ENCODE measurements around the gene SBNO2.

Gene SBNO2

GRCh38 chr19:1107661-1108261 is 66.3 kb downstream of the SBNO2 start:
- Mint-ChIP-seq H3K36me3 (ENCODE audit: insufficient read depth) (peaks cover 67% of the 10 kb centered on the region), H3K4me3 (no peak overlapping the region), H3K27ac (peak overlapping the region in 1 of 2 donors; percentile 23), H3K27me3 (no peaks in the 10 kb centered on the region), H3K4me1 (ENCODE audit: low read depth in 2 of 2) (peaks cover 0 to 8% of the 10 kb centered on the region in 2 donors), H3K9me3 (no peaks in the 10 kb centered on the region)
- no peak for DNase-seq
- no peak for ATAC-seq (replicated peaks)

DNA sequence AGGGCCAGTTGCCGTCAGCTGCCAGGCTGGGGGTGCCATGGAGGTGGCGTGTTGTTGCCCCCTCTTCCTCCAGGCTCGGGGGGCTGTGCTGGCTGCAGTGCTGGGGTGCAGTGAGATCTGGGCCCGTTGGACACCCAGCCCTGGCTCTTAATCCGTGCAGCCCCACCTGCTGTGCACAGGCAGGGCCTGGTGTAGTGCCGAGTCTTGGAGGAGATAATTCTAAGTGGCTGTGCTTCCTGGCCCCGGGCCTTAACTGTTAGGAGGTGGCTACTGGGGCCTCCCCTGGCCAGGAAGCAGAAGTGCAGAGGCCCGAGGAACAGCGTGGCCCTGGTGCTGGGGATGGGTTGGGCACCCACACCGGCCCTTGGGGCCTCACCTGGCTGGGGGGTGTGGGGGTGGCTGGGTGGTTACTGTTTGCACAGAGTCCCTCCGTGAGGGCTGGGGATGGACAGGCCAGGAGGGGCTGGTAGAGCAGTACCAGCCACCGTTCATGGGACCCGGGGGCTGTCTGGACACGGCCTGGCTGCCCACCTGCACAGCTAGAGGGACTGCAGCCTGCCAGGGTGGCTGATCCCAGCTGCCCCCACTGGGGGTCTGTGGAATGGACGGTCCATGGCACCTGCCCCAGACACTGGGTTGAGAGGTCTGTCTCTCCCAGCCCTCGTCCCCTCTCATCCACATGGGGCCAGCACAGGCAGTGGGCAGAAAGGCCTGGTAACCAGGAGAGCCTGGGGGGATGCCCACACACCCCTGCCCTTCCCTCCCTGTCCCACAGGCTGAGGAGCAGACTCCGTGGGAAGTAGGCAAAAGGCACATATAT is 67.0 kb downstream of the SBNO2 start:
- Mint-ChIP-seq H3K9me3 (no peaks in the 10 kb centered on the region), H3K4me1 (ENCODE audit: low read depth in 2 of 2) (peaks cover 0 to 11% of the 10 kb centered on the region in 2 donors), H3K4me3 (peak overlapping the region in 1 of 2 donors; percentile 19), H3K36me3 (ENCODE audit: insufficient read depth) (peaks cover 73% of the 10 kb centered on the region), H3K27ac (peak overlapping the region in 1 of 2 donors; percentile 23), H3K27me3 (no peaks in the 10 kb centered on the region)
- DNase-seq (no peak), ATAC-seq (replicated peaks) (no peak)

DNA sequence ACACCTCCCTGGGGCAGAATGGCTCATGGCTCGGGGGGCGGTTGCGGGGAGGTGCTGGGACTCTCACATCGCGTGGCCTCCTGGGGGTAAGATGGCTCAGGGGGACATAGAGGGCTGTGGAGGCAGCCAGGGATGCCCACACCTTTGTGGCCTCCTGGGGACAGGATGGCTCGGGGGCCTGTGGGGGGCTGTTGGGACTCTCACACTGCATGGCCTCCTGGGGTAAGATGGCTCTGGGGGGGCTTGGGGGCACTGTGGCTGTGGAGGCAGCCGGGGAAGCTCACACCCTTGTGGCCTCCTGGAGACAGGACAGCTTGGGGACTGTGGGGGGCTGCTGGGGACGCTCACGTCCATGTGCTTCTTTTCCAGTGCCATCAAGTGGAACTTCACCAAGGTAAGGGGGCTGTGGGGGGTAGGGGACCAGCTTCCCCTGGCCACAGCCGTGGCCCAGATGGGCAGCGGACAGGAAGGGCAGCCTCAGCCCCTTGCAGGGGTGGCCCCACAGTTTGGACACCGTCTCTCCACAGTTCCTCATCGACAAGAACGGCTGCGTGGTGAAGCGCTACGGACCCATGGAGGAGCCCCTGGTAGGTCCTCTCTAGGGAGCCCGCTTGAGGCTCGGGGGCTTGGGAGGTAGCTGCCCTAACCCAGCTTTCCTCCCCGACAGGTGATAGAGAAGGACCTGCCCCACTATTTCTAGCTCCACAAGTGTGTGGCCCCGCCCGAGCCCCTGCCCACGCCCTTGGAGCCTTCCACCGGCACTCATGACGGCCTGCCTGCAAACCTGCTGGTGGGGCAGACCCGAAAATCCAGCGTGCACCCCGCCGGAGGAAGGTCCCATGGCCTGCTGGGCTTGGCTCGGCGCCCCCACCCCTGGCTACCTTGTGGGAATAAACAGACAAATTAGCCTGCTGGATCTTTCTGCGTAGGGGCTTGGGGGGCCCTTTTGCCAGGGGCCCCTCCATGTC is 67.9 kb downstream of the SBNO2 start:
- Mint-ChIP-seq H3K36me3 (ENCODE audit: insufficient read depth) (peaks cover 68% of the 10 kb centered on the region), H3K27me3 (no peaks in the 10 kb centered on the region), H3K27ac (peak overlapping the region in 1 of 2 donors; percentile 59), H3K4me1 (ENCODE audit: low read depth in 2 of 2) (peaks cover 0 to 20% of the 10 kb centered on the region in 2 donors), H3K9me3 (no peaks in the 10 kb centered on the region), H3K4me3 (peak overlapping the region; percentile 51 to 75)
- no peak for ATAC-seq (replicated peaks)
- no peak for DNase-seq

DNA sequence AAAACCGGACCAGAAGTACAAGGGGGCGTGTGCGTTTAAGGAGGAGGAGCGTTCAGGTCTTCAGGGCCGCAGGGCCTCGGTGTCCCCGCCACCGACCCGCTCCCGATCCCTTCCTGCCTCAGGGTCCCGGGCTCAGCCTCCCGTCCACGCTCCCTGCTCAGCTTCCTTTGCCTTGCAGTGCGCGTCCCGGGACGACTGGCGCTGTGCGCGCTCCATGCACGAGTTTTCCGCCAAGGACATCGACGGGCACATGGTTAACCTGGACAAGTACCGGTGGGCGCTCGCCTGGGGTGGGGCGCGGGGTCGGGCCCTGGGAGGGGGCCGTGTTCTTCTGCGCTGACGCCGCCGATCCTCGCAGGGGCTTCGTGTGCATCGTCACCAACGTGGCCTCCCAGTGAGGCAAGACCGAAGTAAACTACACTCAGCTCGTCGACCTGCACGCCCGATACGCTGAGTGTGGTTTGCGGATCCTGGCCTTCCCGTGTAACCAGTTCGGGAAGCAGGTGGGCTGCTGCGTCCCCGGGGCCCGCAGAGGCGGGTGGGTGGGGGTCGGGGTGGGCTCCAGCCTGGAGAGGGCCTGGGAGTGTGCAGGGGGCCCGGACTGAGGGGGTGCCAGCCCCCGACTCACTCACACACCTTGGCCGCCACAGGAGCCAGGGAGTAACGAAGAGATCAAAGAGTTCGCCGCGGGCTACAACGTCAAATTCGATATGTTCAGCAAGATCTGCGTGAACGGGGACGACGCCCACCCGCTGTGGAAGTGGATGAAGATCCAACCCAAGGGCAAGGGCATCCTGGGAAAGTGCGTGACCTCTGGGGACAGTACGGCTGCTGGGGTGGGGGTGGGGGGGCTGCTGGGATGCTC is 68.8 kb downstream of the SBNO2 start:
- no peak for ATAC-seq (replicated peaks)
- Mint-ChIP-seq H3K9me3 (no peaks in the 10 kb centered on the region), H3K27ac (peak overlapping the region; percentile 22 to 82), H3K4me1 (ENCODE audit: low read depth in 2 of 2) (peaks cover 0 to 22% of the 10 kb centered on the region in 2 donors), H3K36me3 (ENCODE audit: insufficient read depth) (peaks cover 64% of the 10 kb centered on the region), H3K27me3 (no peaks in the 10 kb centered on the region), H3K4me3 (peak overlapping the region; percentile 70 to 75)
- DNase-seq = no peak

GRCh38 chr19:1104311-1105007 is 69.6 kb downstream of the SBNO2 start:
- H3K9me3 Mint-ChIP-seq = no peaks in the 10 kb centered on the region
- no peaks in the 10 kb centered on the region for H3K27me3 Mint-ChIP-seq
- H3K4me1 Mint-ChIP-seq (ENCODE audit: low read depth in 2 of 2) = peaks cover 0 to 25% of the 10 kb centered on the region in 2 donors
- peak overlapping the region; percentile 70 to 75 for H3K4me3 Mint-ChIP-seq
- peak; percentile 51 for ATAC-seq (replicated peaks)
- peak; percentile 66 to 74 (median 68) for DNase-seq
- H3K27ac Mint-ChIP-seq = peak overlapping the region; percentile 82
- H3K36me3 Mint-ChIP-seq (ENCODE audit: insufficient read depth) = peaks cover 63% of the 10 kb centered on the region

- Mint-ChIP-seq H3K27me3 (no peaks in the 10 kb centered on the region), H3K27ac (peak within 1 kb of the TSS; percentile 82 to 89), H3K36me3 (ENCODE audit: insufficient read depth) (peaks cover 60% of the 10 kb centered on the region), H3K4me1 (ENCODE audit: low read depth in 2 of 2) (peaks cover under 1 to 26% of the 10 kb centered on the region in 2 donors), H3K9me3 (no peaks in the 10 kb centered on the region), H3K4me3 (peak within 1 kb of the TSS; percentile 70 to 75)
- DNase-seq (peak; percentile 94 to 95 (median 95)), ATAC-seq (replicated peaks) (peak; percentile 80)
Measured at GRCh38 chr19:1103708-1104310, 70.3 kb downstream of the SBNO2 start, which contains the start of gene GPX4. Gene GPX4, plus strand, starts transcription at chr19:1103994. Its CDS starts 50 bp downstream, at chr19:1104044.

DNA sequence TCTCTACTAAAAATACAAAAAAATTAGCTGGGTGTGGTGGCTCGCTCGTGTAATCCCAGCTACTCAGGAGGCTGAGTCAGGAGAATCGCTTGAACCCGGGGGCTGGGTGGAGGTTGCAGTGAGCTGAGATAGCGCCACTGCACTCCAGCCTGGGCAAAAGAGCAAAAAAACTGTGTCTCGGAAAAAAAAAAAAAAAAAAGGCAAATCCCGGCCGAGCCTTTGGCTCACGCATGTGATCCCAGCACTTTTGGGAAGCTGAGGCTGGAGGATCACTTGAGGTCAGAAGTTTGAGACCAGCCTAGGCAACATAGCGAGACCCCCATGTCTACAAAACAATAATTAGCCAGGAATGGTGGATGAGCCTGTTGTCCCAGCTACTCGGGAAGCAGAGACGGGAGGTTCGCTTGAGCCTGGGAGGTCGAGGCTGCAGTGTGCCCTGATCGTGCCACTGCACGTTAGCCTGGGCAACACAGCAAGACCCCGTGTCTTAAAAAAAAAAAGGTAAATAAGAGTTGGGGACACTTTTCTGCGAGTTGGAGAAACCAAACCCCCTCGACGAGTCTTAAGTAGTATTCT is 70.8 kb downstream of the SBNO2 start:
- Mint-ChIP-seq H3K27me3 (no peaks in the 10 kb centered on the region), H3K4me1 (ENCODE audit: low read depth in 2 of 2) (peaks cover 5 to 28% of the 10 kb centered on the region in 2 donors), H3K9me3 (no peaks in the 10 kb centered on the region), H3K27ac (peak overlapping the region; percentile 82 to 89), H3K36me3 (ENCODE audit: insufficient read depth) (peaks cover 57% of the 10 kb centered on the region), H3K4me3 (peak overlapping the region; percentile 63 to 74)
- ATAC-seq (replicated peaks) (no peak), DNase-seq (no peak)

DNA sequence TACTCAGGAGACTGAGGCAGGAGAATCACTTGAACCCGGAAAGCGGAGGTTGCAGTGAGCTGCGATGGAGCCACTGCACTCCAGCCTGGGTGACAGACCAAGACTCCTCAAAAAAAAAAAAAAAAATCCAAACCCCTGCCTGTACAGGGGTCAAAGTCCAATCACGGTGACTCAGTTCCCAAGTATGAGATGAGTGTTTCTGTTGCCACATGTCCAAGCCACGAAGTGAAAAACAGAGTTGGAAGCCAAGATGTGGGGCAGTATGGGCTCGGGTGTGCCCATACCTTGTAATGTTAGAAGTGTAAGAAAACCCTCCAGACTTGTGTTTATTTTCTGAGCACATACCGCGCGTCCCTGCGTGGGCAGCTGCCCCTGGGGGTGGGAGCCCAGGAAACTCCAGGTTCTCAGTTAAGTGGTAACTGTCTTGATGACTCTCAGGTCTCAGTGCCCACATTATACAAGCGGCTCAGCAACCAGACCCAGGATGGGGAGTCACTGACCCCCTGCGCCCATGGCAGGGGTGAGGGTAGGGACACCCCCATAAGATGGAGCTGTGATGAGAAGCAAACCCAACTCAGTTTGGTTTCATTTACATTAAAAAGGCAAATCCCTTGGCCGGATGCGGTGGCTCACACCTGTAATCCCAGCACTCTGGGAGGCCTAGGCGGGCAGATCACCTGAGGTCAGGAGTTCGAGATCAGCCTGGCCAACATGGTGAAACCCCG is 71.5 kb downstream of the SBNO2 start:
- DNase-seq = peak in 1 of 3 experiments; percentile 41
- Mint-ChIP-seq H3K9me3 (no peaks in the 10 kb centered on the region), H3K4me3 (peak overlapping the region; percentile 63 to 74), H3K27me3 (no peaks in the 10 kb centered on the region), H3K36me3 (ENCODE audit: insufficient read depth) (peaks cover 53% of the 10 kb centered on the region), H3K27ac (peak overlapping the region; percentile 82 to 89), H3K4me1 (ENCODE audit: low read depth in 2 of 2) (peaks cover 5 to 28% of the 10 kb centered on the region in 2 donors)
- peak; percentile 4 for ATAC-seq (replicated peaks)

GRCh38 chr19:1101337-1101698 is 72.8 kb downstream of the SBNO2 start:
- Mint-ChIP-seq H3K4me1 (ENCODE audit: low read depth in 2 of 2) (peaks cover 5 to 28% of the 10 kb centered on the region in 2 donors), H3K27ac (peak overlapping the region; percentile 68 to 89), H3K36me3 (ENCODE audit: insufficient read depth) (peaks cover 40% of the 10 kb centered on the region), H3K4me3 (peak overlapping the region in 1 of 2 donors; percentile 55), H3K27me3 (no peaks in the 10 kb centered on the region), H3K9me3 (no peaks in the 10 kb centered on the region)
- ATAC-seq (replicated peaks) (no peak), DNase-seq (no peak)

GRCh38 chr19:1098177-1099051 is 75.7 kb downstream of the SBNO2 start:
- Mint-ChIP-seq H3K9me3 (no peaks in the 10 kb centered on the region), H3K27ac (peak overlapping the region; percentile 26 to 33), H3K4me3 (no peak overlapping the region), H3K27me3 (no peaks in the 10 kb centered on the region), H3K4me1 (ENCODE audit: low read depth in 2 of 2) (peaks cover 26 to 43% of the 10 kb centered on the region in 2 donors), H3K36me3 (ENCODE audit: insufficient read depth) (peaks cover 27% of the 10 kb centered on the region)
- ATAC-seq (replicated peaks) (no peak), DNase-seq (no peak)
